HUES48 (cell line): ENCODE results near the gene GYS2.

Experiments used
- H3K27ac ChIP-seq: one replicate; pipeline ENCODE4 v1.7.0; 2013; ENCODE audit warnings: low read depth, low read length, inconsistent platforms
- H3K27me3 ChIP-seq: 2 replicates; pipeline ENCODE4 v1.6.1; 2013; ENCODE audit warnings: mild to moderate bottlenecking, low read length; ENCODE audit not compliant: control insufficient read depth, insufficient read depth
- H3K36me3 ChIP-seq: 2 replicates; pipeline ENCODE4 v1.6.1; 2013; ENCODE audit warnings: low read length; ENCODE audit not compliant: control insufficient read depth, insufficient read depth
- H3K4me1 ChIP-seq: 2 replicates; pipeline ENCODE4 v1.6.1; 2013; ENCODE audit warnings: mild to moderate bottlenecking, low read length; ENCODE audit not compliant: control insufficient read depth, insufficient read depth
- H3K4me3 ChIP-seq: 2 replicates; pipeline ENCODE4 v1.5.1; 2013; ENCODE audit warnings: mild to moderate bottlenecking, low read depth, low read length
- H3K9ac ChIP-seq: 2 replicates; pipeline ENCODE4 v1.6.1; 2013; ENCODE audit warnings: mild to moderate bottlenecking, low read depth, low read length, moderate library complexity
- H3K9me3 ChIP-seq: 2 replicates; pipeline ENCODE4 v1.6.1; 2013; ENCODE audit warnings: low read length; ENCODE audit not compliant: control insufficient read depth, insufficient read depth

The GYS2 gene

GRCh38 chr12:21528953-21529352, 75.7 kb downstream of the GYS2 start:
- 0 out of 2 replicates have a peak, but pooled peaks cover 5% of the 10 kb centered on the region for H3K4me1 ChIP-seq
- no peak overlapping the region for H3K4me3 ChIP-seq
- no peaks in the 10 kb centered on the region for H3K36me3 ChIP-seq
- H3K9me3 ChIP-seq, result no peaks in the 10 kb centered on the region
- peaks cover 68% of the 10 kb centered on the region for H3K27me3 ChIP-seq
- no peak overlapping the region for H3K27ac ChIP-seq
- no peak overlapping the region for H3K9ac ChIP-seq

- Histone ChIP-seq H3K27me3 (peaks cover 68% of the 10 kb centered on the region), H3K4me1 (0 out of 2 replicates have a peak, but pooled peaks cover 5% of the 10 kb centered on the region), H3K4me3 (peak overlapping the region; percentile 86), H3K36me3 (no peaks in the 10 kb centered on the region), H3K9ac (peak overlapping the region; percentile 48; the same call in 1 of the 2 replicates), H3K27ac (no peak overlapping the region), H3K9me3 (no peaks in the 10 kb centered on the region)
Observed at GRCh38 chr12:21527451-21528180, 77.0 kb downstream of the GYS2 start.

- Histone ChIP-seq H3K9ac (no peak overlapping the region), H3K4me1 (0 out of 2 replicates have a peak, but pooled peaks cover 5% of the 10 kb centered on the region), H3K36me3 (no peaks in the 10 kb centered on the region), H3K4me3 (peak overlapping the region; percentile 86), H3K9me3 (no peaks in the 10 kb centered on the region), H3K27ac (no peak overlapping the region), H3K27me3 (peaks cover 64% of the 10 kb centered on the region)
Observed at GRCh38 chr12:21526721-21527345, 77.8 kb downstream of the GYS2 start.

- H3K4me3 ChIP-seq, result peak within 1 kb of the TSS; percentile 86
- H3K9me3 ChIP-seq, result no peaks in the 10 kb centered on the region
- H3K9ac ChIP-seq, result no peak within 1 kb of the TSS
- no peaks in the 10 kb centered on the region for H3K36me3 ChIP-seq
- H3K27ac ChIP-seq, result no peak within 1 kb of the TSS
- 0 out of 2 replicates have a peak, but pooled peaks cover 5% of the 10 kb centered on the region for H3K4me1 ChIP-seq
- peaks cover 56% of the 10 kb centered on the region for H3K27me3 ChIP-seq
Observed at GRCh38 chr12:21526053-21526452, 78.6 kb downstream of the GYS2 start, which contains the start of gene SPX. Gene SPX (plus strand): TSS chr12:21526296. CDS start chr12:21526473, 177 bp downstream.

GRCh38 chr12:21523148-21523547, 81.5 kb downstream of the GYS2 start:
- H3K36me3 ChIP-seq, result no peaks in the 10 kb centered on the region
- no peak overlapping the region for H3K27ac ChIP-seq
- 0 out of 2 replicates have a peak, but pooled peaks cover 5% of the 10 kb centered on the region for H3K4me1 ChIP-seq
- H3K9ac ChIP-seq, result no peak overlapping the region
- no peak overlapping the region for H3K4me3 ChIP-seq
- H3K27me3 ChIP-seq, result peaks cover 27% of the 10 kb centered on the region
- no peaks in the 10 kb centered on the region for H3K9me3 ChIP-seq

GRCh38 chr12:21521541-21521940, 83.1 kb downstream of the GYS2 start:
- Histone ChIP-seq H3K27me3 (peaks cover 11% of the 10 kb centered on the region), H3K36me3 (peaks cover 7% of the 10 kb centered on the region; the same call in 1 of the 2 replicates), H3K9me3 (no peaks in the 10 kb centered on the region), H3K4me3 (no peak overlapping the region), H3K9ac (no peak overlapping the region), H3K4me1 (no peaks in the 10 kb centered on the region), H3K27ac (no peak overlapping the region)

GRCh38 chr12:21518451-21518850, 86.2 kb downstream of the GYS2 start:
- Histone ChIP-seq H3K9ac (no peak overlapping the region), H3K4me1 (no peaks in the 10 kb centered on the region), H3K9me3 (no peaks in the 10 kb centered on the region), H3K27ac (no peak overlapping the region), H3K36me3 (peaks cover 38% of the 10 kb centered on the region), H3K4me3 (no peak overlapping the region), H3K27me3 (no peaks in the 10 kb centered on the region)

- Histone ChIP-seq H3K9me3 (no peaks in the 10 kb centered on the region), H3K4me1 (no peaks in the 10 kb centered on the region), H3K36me3 (peaks cover 49% of the 10 kb centered on the region), H3K27me3 (no peaks in the 10 kb centered on the region), H3K9ac (no peak overlapping the region), H3K4me3 (no peak overlapping the region), H3K27ac (no peak overlapping the region)
Observed at GRCh38 chr12:21516281-21516680, 88.4 kb downstream of the GYS2 start.

- H3K27ac ChIP-seq, result no peak overlapping the region
Observed at GRCh38 chr12:21509768-21510167, 94.9 kb downstream of the GYS2 start.

GRCh38 chr12:21507849-21508248, 96.8 kb downstream of the GYS2 start:
- H3K4me3 ChIP-seq, result no peak overlapping the region
- H3K27me3 ChIP-seq, result no peaks in the 10 kb centered on the region
- H3K9me3 ChIP-seq, result no peaks in the 10 kb centered on the region
- no peak overlapping the region for H3K27ac ChIP-seq
- H3K4me1 ChIP-seq, result no peaks in the 10 kb centered on the region
- peaks cover 25% of the 10 kb centered on the region for H3K36me3 ChIP-seq
- H3K9ac ChIP-seq, result no peak overlapping the region

More at GRCh38 chr12:21509768-21510167, 94.9 kb downstream of the GYS2 start:
- H3K4me1 ChIP-seq, result no peaks in the 10 kb centered on the region
- no peak overlapping the region for H3K4me3 ChIP-seq
- H3K27me3 ChIP-seq, result no peaks in the 10 kb centered on the region
- H3K36me3 ChIP-seq, result peaks cover 38% of the 10 kb centered on the region
- no peaks in the 10 kb centered on the region for H3K9me3 ChIP-seq
- no peak overlapping the region for H3K9ac ChIP-seq

- Histone ChIP-seq H3K27ac (no peak overlapping the region), H3K27me3 (no peaks in the 10 kb centered on the region), H3K4me3 (no peak overlapping the region), H3K36me3 (peaks cover 14% of the 10 kb centered on the region; the same call in 1 of the 2 replicates), H3K9me3 (no peaks in the 10 kb centered on the region), H3K4me1 (no peaks in the 10 kb centered on the region), H3K9ac (no peak overlapping the region)
Observed at GRCh38 chr12:21505888-21506287, 98.8 kb downstream of the GYS2 start.
